ENCODE measurements around the gene IQCM.

DNA sequence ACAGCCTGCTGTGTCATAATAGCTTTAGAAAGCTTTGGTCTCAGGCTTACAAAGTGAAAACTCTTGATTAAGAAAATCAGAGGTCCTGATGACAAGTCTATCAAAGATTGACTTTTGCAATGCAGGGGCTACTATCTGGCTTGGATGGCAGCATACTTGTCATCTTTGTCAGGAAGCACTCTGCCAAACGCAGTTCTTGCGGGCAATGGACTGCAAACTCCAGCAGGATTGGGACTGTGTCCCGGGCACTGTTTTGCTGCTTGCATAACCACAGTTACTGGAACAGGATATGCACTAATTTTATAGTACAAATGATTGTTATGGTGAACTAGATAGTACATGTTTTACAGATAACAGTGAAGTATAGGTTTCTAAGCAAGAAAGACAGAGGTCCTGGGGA is 185.6 kb downstream of the IQCM start:
- TF ChIP-seq, protein P1, sequence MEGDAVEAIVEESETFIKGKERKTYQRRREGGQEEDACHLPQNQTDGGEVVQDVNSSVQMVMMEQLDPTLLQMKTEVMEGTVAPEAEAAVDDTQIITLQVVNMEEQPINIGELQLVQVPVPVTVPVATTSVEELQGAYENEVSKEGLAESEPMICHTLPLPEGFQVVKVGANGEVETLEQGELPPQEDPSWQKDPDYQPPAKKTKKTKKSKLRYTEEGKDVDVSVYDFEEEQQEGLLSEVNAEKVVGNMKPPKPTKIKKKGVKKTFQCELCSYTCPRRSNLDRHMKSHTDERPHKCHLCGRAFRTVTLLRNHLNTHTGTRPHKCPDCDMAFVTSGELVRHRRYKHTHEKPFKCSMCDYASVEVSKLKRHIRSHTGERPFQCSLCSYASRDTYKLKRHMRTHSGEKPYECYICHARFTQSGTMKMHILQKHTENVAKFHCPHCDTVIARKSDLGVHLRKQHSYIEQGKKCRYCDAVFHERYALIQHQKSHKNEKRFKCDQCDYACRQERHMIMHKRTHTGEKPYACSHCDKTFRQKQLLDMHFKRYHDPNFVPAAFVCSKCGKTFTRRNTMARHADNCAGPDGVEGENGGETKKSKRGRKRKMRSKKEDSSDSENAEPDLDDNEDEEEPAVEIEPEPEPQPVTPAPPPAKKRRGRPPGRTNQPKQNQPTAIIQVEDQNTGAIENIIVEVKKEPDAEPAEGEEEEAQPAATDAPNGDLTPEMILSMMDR (IDR thresholded peaks at IDR 0.05) = no peak
- TF ChIP-seq POLR2A (IDR thresholded peaks at IDR 0.05) = no peak

All from esophagus squamous epithelium (tissue), 4 donors.